Fibroblast of skin of left biceps (primary cell): ENCODE results near the gene NR3C1.

Experiments used
- DNase-seq, 2 experiments: peaks; one replicate each; pipeline ENCODE4 v3.0.0-alpha.2; 2013; ENCODE audit warnings: low read depth in 2 of 2

NR3C1 gene

GRCh38 chr5:143426437-143426991 is 23.0 kb upstream of the NR3C1 start:
- no peak for DNase-seq

DNA sequence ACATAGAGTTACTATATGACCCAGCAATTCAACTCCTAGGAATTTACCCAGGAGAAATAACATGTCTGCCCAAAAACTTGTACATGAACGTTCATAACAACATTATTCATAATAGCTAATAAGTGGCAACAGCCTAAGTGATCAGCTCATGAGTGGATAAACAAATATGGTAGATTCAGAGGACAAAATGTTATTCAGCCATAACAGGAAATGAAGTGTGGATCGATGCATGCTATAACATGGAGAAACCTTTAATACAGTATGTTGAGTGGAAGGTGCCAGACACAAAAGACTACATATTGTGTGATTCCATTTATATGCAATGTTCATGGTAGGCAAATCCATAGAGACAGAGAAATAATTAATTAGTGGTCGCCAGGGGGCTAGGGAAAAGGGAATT is 22.3 kb upstream of the NR3C1 start:
- DNase-seq: no peak

DNA sequence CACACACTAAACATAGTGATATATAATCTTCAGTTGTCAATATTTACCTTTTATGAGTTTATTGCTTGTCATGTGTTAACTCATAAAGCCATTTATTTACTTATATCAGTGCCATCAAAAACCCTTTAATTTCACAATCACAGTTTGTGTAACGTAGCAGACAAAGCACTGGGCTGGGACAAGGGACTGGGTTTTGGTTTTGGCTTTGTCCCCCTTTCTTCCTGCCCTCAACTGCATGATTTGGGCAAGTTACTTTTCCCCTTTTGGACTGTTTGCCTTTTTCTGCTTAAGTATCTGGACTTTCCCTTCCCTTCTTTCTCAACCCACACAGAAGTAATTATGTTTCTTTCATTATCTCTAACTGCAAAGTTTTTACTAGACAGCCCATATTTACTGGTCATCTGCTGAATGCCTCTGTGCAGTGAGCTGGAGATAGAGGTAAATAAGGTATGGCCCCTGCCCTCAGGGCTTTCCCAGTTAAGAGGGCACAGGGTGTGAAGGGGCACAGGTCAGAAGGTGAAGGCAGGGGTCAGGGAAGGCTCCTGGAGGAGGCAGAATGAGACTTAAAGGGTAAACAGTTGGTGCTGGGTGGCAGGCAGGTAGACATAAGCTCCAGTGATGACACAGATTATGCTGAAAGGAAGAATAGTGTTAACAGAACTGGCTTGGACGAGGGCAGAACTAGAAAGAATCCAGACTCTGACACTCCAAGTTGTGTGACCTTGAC is 14.8 kb upstream of the NR3C1 start:
- no peak for DNase-seq

DNA sequence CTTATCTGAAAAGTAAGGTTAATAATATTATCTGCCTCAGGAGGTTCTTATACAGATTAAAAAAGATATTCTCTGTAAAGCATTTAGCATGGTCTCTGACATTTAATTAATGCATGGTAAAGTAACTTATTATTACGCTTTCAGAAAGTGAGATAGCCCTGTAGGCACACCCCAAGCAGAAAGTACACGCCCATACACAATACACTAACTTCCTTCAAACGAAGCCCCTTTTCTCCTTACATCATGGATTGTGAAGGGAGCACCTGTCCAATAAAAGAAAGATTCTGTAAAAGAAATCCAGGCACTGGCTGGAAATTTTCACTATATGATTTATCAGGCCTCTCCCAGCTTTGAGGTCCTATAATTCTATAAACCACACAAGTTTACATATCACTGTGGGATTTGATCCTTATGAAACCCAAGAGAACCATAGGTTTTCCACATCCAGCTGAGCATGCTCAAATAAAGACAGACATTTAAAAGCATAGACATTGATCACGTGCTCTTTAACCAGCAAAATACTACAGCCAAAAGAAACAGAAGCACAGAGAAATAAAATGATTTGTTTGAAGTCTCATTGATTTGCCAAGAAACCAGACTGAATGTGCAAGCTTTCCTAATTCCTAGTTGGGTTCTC is 14.1 kb upstream of the NR3C1 start:
- no peak for DNase-seq

GRCh38 chr5:143416411-143416810 is 12.9 kb upstream of the NR3C1 start:
- DNase-seq: no peak

DNA sequence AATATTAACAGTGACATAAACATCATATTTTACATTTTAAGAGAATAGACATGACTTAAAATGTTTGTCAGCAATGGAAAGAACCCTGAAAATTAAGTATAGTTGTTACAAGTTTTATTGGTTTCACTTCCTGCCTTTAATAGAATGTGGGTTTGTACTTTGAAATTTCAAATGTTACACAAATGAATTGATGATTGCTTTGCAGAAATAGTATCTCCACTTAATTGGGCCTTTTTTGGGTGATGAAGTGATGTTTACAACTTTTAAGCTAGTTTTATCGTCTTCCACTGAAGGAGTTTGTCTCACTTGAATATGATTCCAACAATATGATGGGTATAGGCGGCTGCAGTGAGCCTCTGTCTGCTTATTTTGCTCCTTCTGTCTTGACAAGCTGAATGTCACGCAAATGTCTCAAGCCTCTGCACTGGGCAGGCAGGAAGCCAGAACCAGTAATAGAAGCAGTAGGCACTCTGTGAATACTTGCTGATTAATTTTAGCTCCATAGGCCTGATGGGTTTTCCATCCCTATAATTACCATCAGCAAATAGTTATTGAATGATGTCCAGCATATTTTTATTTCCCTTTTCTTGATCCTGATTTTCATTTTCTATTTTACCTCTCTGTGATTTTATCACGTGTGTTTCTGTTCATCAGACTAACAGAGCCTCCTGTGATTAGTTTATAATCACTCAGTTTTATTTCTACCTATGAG is 10.6 kb upstream of the NR3C1 start:
- DNase-seq: no peak

DNA sequence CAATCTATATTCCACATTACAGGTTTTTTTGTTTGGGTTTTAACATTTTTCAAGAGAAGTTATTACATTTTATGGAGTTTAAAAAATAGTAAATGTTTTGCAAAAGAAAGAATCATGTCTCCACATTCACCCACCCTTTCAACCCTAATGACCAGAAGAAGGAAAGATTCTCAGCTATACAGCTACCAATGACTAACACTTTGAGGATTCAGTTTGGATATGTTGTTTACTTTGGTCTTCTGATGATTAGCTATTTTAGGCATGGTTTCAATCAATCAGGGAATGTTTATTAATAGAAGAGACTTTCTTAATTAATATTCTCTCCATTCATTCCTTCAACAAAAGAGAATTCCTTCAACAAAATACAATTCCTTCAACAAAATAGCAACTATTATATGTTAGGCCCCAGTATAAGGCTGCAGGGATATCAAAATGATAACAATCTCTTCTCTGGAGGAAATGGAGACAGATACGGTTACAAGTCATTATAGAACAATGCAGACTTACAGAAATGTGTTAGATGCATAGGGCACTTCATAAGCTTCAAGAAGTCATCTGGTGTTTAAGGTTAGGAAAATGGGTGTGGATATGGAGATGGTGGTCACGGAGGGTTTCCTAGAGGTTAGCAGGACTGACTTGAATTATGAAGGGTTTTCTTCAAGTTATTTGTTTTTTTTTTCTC is 9.3 kb upstream of the NR3C1 start:
- no peak for DNase-seq

GRCh38 chr5:143409926-143410325 is 6.4 kb upstream of the NR3C1 start:
- no peak for DNase-seq

- no peak for DNase-seq
Measured at GRCh38 chr5:143406408-143406807, 2.9 kb upstream of the NR3C1 start.

GRCh38 chr5:143405849-143406098 is 2.3 kb upstream of the NR3C1 start:
- DNase-seq: no peak

DNA sequence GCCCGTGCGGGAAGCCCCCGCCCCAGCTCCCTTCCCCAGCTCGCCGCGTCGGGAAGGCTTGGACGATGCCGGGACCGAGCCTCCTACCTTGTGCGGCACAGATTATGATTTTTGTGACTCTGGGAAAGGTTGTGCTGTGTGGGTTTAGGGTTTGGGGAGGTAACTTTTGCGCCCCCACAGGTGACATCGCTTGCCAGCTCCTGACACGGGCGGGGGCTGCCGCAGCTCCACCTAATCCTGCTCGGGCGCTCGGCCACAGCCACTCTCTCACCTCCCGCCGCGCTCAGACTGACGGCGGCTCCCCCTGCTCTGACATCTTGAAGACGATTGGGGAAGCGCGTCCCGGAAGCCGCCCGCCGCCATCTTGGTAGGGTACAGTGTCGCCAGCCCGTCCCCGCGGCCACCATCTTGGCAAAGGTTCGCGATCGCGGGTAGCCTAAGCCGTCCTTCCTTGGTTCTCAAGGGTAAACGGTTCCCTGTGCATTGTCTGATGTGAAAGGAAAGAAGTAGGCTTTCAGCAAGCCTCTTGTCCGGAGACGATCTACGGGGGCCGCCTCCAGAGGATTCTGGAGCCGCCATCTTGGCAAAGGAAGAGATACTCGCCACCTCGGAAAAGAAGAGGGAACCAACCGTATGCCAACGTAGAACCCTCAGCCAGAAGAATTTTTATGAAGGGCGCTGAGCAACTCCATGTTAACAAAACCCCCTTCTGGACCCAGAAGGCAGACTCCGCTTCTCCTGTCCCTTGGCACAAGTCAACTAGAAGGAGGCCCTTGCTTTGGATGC is 1.8 kb upstream of the NR3C1 start:
- DNase-seq: peak; percentile 61 to 69

DNA sequence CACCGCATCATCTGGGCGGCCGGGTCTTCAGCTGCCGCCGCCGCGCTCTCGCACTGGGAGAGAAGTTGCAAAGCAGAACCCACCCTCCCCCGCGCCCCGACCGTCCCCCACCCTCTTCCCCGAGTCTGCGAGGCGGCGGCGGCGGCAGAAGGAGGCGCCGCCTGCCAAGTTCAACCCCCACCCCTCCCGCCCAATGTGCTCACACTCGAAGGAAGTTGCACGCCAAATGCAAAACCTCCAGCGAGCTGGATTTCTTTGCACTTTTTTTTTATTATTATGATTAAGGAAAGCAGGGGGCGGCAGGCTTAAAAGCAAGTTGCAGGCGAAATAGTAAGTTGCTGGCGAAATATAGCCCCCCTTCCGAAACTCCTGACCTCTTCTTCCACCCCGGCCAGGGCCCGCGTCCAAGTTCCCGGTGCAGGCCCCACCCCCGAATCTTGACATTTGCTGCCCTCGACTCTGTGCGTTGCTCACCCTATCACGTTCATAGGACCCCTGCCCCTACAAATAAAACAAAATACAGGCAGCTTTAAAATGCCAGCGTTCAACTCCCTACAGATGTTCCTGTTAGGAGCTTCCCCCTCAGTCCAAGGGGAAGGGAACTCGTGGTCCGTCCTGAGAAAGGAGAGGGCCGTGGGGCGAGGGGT is 1.1 kb upstream of the NR3C1 start:
- peak; percentile 90 to 94 for DNase-seq

GRCh38 chr5:143403334-143403592 is 223 bp downstream of the NR3C1 start:
- DNase-seq: no peak

- DNase-seq: no peak
Measured at GRCh38 chr5:143402553-143403333, 743 bp downstream of the NR3C1 start.

DNA sequence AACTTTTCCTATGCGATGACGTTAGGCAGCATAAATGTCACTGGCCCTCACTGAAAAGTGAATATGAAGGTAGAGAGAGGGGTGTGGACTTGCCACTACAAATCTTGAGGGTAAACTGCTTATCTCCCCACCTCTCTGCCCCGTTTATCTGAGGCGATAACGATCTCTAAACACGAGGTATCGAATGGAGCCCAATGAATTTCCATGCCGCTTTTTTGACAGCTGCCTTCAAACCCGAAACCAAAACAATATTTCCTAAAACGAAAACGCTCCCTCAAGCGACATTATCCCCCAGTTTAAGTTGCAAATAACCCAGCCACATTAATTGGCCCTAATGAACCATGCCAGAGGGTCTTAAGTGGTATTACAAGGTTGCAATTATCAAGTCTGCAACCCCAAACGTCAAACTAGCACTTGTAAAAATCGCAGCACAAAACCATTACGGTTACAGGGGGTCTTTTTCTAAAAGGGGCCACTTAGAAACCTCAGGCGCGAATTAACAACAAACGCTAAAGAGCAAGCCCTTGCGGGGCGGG is 1.4 kb downstream of the NR3C1 start:
- no peak for DNase-seq

- DNase-seq: no peak
Measured at GRCh38 chr5:143401227-143402016, 2.1 kb downstream of the NR3C1 start.

DNA sequence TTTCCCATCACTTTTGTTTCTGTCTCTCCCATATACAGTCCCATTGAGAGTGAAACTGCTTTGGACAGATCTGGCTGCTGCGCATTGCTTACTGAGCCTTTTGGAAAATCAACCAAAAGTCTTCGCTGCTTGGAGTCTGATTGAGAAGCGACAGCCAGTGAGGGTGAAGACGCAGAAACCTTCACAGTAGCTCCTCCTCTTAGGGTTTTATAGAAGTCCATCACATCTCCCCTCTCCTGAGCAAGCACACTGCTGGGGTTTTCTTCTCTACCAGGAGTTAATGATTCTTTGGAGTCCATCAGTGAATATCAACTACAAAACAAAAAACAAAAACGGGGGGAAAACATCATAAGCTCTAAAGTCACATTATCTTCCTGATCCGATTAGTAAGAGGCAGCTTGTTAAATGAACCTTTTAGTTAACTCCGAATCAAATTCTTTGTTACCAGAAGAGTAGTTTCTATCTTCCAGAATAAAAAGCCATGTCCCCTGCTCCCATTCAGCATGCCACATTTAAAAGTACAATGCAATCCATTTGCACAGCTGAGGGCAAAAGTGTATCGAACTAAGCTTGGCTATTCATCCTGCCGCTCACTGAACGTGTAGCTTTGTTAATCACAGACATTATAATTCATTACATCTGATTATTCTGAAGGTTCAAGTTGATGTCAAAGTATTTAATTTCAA is 2.8 kb downstream of the NR3C1 start:
- DNase-seq: no peak

- no peak for DNase-seq
Measured at GRCh38 chr5:143399616-143400540, 3.6 kb downstream of the NR3C1 start.
